H9 (cell line): ENCODE results near the gene PCYT2. TPM values are rescaled to one million over a fixed set of nuclear protein-coding genes. Genes with fewer than 3 reads are reported as not detected.

Experiments
- DNase-seq: peaks from one replicate; pipeline ENCODE4 v3.0.0-alpha.2; 2017
- H2AFZ ChIP-seq: one replicate; pipeline ENCODE4 v1.6.1; 2013; ENCODE audit warnings: mild to moderate bottlenecking, low read length, control low read depth, moderate library complexity
- H2AK5ac ChIP-seq: 2 replicates; pipeline ENCODE4 v1.6.1; 2013; ENCODE audit warnings: low read length, control low read depth, mixed read lengths; ENCODE audit not compliant: insufficient read length
- H2BK120ac ChIP-seq: one replicate; pipeline ENCODE4 v1.6.1; 2013; ENCODE audit warnings: low read depth, mild to moderate bottlenecking, low read length, control low read depth, inconsistent platforms; ENCODE audit not compliant: poor library complexity, severe bottlenecking
- H2BK12ac ChIP-seq: 2 replicates; pipeline ENCODE4 v1.6.1; 2013; ENCODE audit warnings: low read length, control low read depth, mixed read lengths, low read depth; ENCODE audit not compliant: insufficient read length
- H2BK15ac ChIP-seq: 2 replicates; pipeline ENCODE4 v1.6.1; 2013; ENCODE audit warnings: low read depth, low read length, control low read depth
- H2BK20ac ChIP-seq: one replicate; pipeline ENCODE4 v1.6.1; 2013; ENCODE audit warnings: low read depth, mild to moderate bottlenecking, low read length, control low read depth, inconsistent platforms; ENCODE audit not compliant: poor library complexity, severe bottlenecking
- H2BK5ac ChIP-seq: 2 replicates; pipeline ENCODE4 v1.6.1; 2013; ENCODE audit warnings: low read length, control low read depth, mixed read lengths; ENCODE audit not compliant: insufficient read length
- H3K14ac ChIP-seq: 2 replicates; pipeline ENCODE4 v1.6.1; 2013; ENCODE audit warnings: low read length, control low read depth; ENCODE audit not compliant: insufficient read depth
- H3K18ac ChIP-seq: 2 replicates; pipeline ENCODE4 v1.6.1; 2013; ENCODE audit warnings: low read depth, mild to moderate bottlenecking, mixed read lengths, low read length, control low read depth; ENCODE audit not compliant: insufficient read length
- H3K23ac ChIP-seq: 2 replicates; pipeline ENCODE4 v1.6.1; 2013; ENCODE audit warnings: low read length, control low read depth, mixed read lengths, low read depth; ENCODE audit not compliant: insufficient read length
- H3K23me2 ChIP-seq: 2 replicates; pipeline ENCODE4 v1.6.1; 2013; ENCODE audit warnings: low read depth, mild to moderate bottlenecking, mixed read lengths, low read length, control low read depth; ENCODE audit not compliant: insufficient read length, poor library complexity, severe bottlenecking
- H3K27ac ChIP-seq: 2 replicates; pipeline ENCODE4 v1.5.1; 2013; ENCODE audit warnings: low read length, control low read depth, mixed read lengths, low read depth; ENCODE audit not compliant: insufficient read length
- H3K27me3 ChIP-seq: 2 replicates; pipeline ENCODE4 v1.6.1; 2013; ENCODE audit warnings: low read length, control low read depth, inconsistent platforms; ENCODE audit not compliant: insufficient read depth
- H3K4ac ChIP-seq: 2 replicates; pipeline ENCODE4 v1.6.1; 2013; ENCODE audit warnings: low read depth, mild to moderate bottlenecking, control low read depth, inconsistent platforms, low read length, moderate library complexity
- H3K4me1 ChIP-seq: 2 replicates; pipeline ENCODE4 v1.6.1; 2013; ENCODE audit warnings: low read length, control low read depth, inconsistent platforms; ENCODE audit not compliant: insufficient read depth
- H3K4me2 ChIP-seq: 2 replicates; pipeline ENCODE4 v1.6.1; 2013; ENCODE audit warnings: low read length, control low read depth, mixed read lengths; ENCODE audit not compliant: insufficient read length, insufficient read depth
- H3K56ac ChIP-seq: 2 replicates; pipeline ENCODE4 v1.6.1; 2013; ENCODE audit warnings: low read depth, mild to moderate bottlenecking, mixed read lengths, low read length, control low read depth; ENCODE audit not compliant: insufficient read length
- H3K79me1 ChIP-seq: 2 replicates; pipeline ENCODE4 v1.6.1; 2013; ENCODE audit warnings: low read depth, mild to moderate bottlenecking, moderate library complexity, low read length, control low read depth, inconsistent platforms; ENCODE audit not compliant: insufficient read depth, poor library complexity, severe bottlenecking
- H3K79me2 ChIP-seq: 2 replicates; pipeline ENCODE4 v1.6.1; 2013; ENCODE audit warnings: low read length, control low read depth, inconsistent platforms; ENCODE audit not compliant: insufficient read depth
- H3K9ac ChIP-seq: 2 replicates; pipeline ENCODE4 v1.6.1; 2013; ENCODE audit warnings: low read length, control low read depth, mixed read lengths; ENCODE audit not compliant: insufficient read length; ENCODE audit errors: extremely low read depth
- H3K9me3 ChIP-seq: one replicate; pipeline ENCODE4 v1.6.1; 2013; ENCODE audit warnings: low read depth, low read length, inconsistent platforms; ENCODE audit not compliant: control insufficient read depth
- H3T11ph ChIP-seq: one replicate; pipeline ENCODE4 v1.6.1; 2013; ENCODE audit warnings: mild to moderate bottlenecking, low read length, control low read depth, inconsistent platforms
- H4K20me1 ChIP-seq: one replicate; pipeline ENCODE4 v1.6.1; 2013; ENCODE audit not compliant: control insufficient read depth, insufficient read length, insufficient read depth
- H4K5ac ChIP-seq: 2 replicates; pipeline ENCODE4 v1.6.1; 2013; ENCODE audit warnings: low read depth, mild to moderate bottlenecking, mixed read lengths, low read length, control low read depth; ENCODE audit not compliant: insufficient read length
- H4K8ac ChIP-seq: replicated peaks from 2 replicates; pipeline ENCODE4 v1.6.1; 2013; ENCODE audit warnings: low read length, control low read depth, mixed read lengths, low read depth; ENCODE audit not compliant: insufficient read length
- H4K91ac ChIP-seq: 2 replicates; pipeline ENCODE4 v1.6.1; 2013; ENCODE audit warnings: low read depth, mild to moderate bottlenecking, moderate library complexity, mixed read lengths, low read length, control low read depth; ENCODE audit not compliant: insufficient read length
- H3K27ac Mint-ChIP-seq, 3 experiments: 2 replicates in 2 of 3; 3 replicates in 1 of 3; pipeline ENCODE4 v1.8.0; 2020 to 2021; ENCODE audit warnings: mixed read lengths in 3 of 3, mild to moderate bottlenecking in 1 of 3, moderate library complexity in 1 of 3
- H3K27me3 Mint-ChIP-seq: 2 replicates; pipeline ENCODE4 v1.8.0; 2021; ENCODE audit warnings: low read depth, mild to moderate bottlenecking, moderate library complexity, mixed read lengths
- H3K36me3 Mint-ChIP-seq, 3 experiments: 2 replicates in 2 of 3; 3 replicates in 1 of 3; pipeline ENCODE4 v1.8.0; 2020 to 2021; ENCODE audit warnings: low read depth in 3 of 3, mixed read lengths in 3 of 3; ENCODE audit not compliant: insufficient read depth in 1 of 3
- H3K4me1 Mint-ChIP-seq, 2 experiments: 2 replicates each; pipeline ENCODE4 v1.8.0; 2020; ENCODE audit warnings: mixed read lengths in 2 of 2
- H3K4me3 Mint-ChIP-seq, 2 experiments: 2 replicates in 1 of 2; 3 replicates in 1 of 2; pipeline ENCODE4 v1.8.0; 2020 to 2021; ENCODE audit warnings: mild to moderate bottlenecking in 2 of 2, mixed read lengths in 2 of 2, moderate library complexity in 1 of 2
- H3K9me3 Mint-ChIP-seq, 2 experiments: 2 replicates in 1 of 2; 3 replicates in 1 of 2; pipeline ENCODE4 v1.8.0; 2020; ENCODE audit warnings: mild to moderate bottlenecking in 2 of 2, mixed read lengths in 2 of 2, moderate library complexity in 1 of 2
- WGBS: extraction: QIAGEN DNeasy Blood & Tissue Kit; methylation state at CpG from one replicate; pipeline ENCODE4 v1.1.7; 2013; ENCODE audit warnings: missing lambda C conversion rate, low lambda C conversion rate, mixed read lengths; ENCODE audit not compliant: insufficient read length; ENCODE audit errors: extremely low coverage; 5-methylcytosine and 5-hydroxymethylcytosine counted together
- total RNA-seq: library from RNA; stranded (reverse); gene quantifications from 2 replicates; pipeline ENCODE4 v1.2.1, GENCODE V29; 2021
- TF ChIP-seq, protein P1 (sequence below): fragments of 200-600 bp; sonication (generic); conservative IDR thresholded peaks from 3 replicates; pipeline ENCODE4 v1.8.0; 2021; ENCODE audit warnings: antibody characterized with exemption, mild to moderate bottlenecking

PCYT2 gene
- total RNA-seq, 1 experiment from 2014 or later, result 24.5 TPM

DNA sequence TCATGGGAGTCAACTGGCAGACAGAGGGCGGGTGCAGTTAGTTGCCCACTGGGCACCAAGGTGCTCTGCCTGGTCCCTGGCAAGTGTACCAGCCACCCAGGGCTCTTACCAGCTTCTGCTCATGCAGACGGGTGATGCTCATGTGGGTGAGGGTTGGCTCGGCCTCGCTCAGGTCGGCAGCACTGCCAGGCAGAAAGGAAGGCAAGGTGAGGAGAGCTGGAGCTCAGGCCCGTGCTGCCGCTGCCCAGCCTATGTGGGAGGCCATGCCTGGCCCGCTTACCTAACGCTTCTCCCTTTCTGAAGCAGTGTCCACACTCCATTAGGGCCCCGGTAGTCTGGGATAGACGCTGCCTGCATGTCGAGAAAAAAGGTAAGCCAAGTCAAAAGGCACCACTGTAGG is 4.1 kb upstream of the PCYT2 start:
- Histone ChIP-seq H3K27ac (no peak overlapping the region), H3K18ac (no peak overlapping the region), H3K27me3 (no peaks in the 10 kb centered on the region), H2BK120ac (no peak overlapping the region), H3K14ac (no peak overlapping the region), H2AFZ (no peak overlapping the region), H3K79me1 (no peaks in the 10 kb centered on the region), H2BK20ac (no peak overlapping the region), H3K56ac (no peak overlapping the region), H3K79me2 (no peaks in the 10 kb centered on the region; the same call in 1 of the 2 replicates), H2BK12ac (no peak overlapping the region), H3K9ac (no peak overlapping the region), H3K9me3 (no peaks in the 10 kb centered on the region), H3K23me2 (peaks cover 10% of the 10 kb centered on the region), H4K8ac (no peak overlapping the region), H2AK5ac (no peak overlapping the region), H2BK15ac (no peak overlapping the region), H4K5ac (no peak overlapping the region), H3T11ph (no peak overlapping the region), H2BK5ac (no peak overlapping the region), H4K91ac (no peak overlapping the region), H4K20me1 (no peaks in the 10 kb centered on the region), H3K4me1 (no peaks in the 10 kb centered on the region), H3K4me2 (no peak overlapping the region), H3K4ac (no peak overlapping the region), H3K23ac (no peak overlapping the region)
- WGBS, result no CpG with 5 or more reads among the region's 12 CpGs
- Mint-ChIP-seq H3K9me3 (no peaks in the 10 kb centered on the region; a peak in 1 of 5 replicates), H3K36me3 (peaks cover 17 to 46% (median 44%) of the 10 kb centered on the region in 3 experiments; a peak in 6 of 7 replicates), H3K4me3 (no peak overlapping the region), H3K27ac (no peak overlapping the region), H3K27me3 (no peaks in the 10 kb centered on the region), H3K4me1 (peaks cover 11 to 16% of the 10 kb centered on the region in 2 experiments)
- DNase-seq, result no peak
- TF ChIP-seq, protein P1, sequence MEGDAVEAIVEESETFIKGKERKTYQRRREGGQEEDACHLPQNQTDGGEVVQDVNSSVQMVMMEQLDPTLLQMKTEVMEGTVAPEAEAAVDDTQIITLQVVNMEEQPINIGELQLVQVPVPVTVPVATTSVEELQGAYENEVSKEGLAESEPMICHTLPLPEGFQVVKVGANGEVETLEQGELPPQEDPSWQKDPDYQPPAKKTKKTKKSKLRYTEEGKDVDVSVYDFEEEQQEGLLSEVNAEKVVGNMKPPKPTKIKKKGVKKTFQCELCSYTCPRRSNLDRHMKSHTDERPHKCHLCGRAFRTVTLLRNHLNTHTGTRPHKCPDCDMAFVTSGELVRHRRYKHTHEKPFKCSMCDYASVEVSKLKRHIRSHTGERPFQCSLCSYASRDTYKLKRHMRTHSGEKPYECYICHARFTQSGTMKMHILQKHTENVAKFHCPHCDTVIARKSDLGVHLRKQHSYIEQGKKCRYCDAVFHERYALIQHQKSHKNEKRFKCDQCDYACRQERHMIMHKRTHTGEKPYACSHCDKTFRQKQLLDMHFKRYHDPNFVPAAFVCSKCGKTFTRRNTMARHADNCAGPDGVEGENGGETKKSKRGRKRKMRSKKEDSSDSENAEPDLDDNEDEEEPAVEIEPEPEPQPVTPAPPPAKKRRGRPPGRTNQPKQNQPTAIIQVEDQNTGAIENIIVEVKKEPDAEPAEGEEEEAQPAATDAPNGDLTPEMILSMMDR, result no peak
